HS-5 (cell line): ENCODE measurements around the gene KCNK15.

ENCODE experiments used
- DNase-seq: peaks from one replicate; pipeline ENCODE4 v3.0.0-alpha.2; 2012; ENCODE audit warnings: low read depth

The KCNK15 gene

DNA sequence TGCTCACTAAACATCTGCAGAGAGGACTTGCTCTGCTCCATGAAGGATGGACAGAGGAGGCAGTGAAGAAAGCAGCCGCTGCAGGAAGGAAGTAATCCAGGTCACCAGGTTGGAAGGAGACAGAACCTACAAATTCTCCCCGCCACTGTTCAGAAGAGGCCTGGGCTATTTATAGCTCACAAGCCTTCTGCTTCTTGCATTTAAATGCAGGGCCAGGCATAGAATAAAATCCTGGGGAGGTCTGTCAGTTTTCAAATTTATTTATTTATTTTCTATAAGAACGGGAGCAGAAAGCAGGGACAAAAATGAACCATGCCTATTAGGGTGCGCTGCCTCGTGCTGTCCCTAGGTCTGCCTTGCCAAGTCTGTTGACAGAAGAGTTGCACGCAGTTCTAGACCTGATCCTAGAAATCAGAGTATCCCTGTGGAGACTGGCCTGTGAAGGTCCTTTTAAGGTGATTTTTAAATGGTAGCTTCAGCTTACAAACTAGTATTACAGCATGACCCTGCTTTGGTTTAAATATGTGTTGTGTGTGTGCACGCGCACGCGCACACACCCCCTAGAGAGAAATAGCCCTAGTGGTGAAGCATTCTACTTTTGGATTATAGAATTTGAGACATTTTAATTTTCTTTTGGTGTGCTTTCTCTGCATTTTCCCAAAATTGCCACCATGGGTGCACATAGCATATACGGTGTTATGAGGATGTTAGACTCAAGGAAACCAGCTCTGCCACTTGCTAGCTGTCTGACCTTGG lies 45.2 kb downstream of the KCNK15 start:
- no peak for DNase-seq

DNA sequence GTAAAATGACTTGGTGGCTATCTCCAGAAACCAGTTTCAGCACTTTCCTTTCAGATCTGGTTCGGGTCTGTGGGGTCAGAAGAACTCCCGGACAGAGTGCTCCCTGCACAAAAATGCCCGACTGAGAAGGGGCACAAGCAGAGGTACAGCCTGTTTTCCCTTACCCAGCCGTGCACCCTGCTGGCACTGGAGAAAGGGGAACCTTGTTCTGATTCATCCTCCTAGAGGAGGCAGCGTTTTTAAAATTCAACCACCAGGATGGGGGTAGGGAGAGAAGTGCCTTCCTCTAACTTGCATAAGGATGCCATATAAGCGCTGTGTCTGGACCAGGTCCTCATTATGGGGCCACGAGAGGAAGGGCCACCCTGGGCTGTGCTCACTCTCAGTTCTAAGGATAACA lies 47.1 kb downstream of the KCNK15 start:
- no peak for DNase-seq

DNA sequence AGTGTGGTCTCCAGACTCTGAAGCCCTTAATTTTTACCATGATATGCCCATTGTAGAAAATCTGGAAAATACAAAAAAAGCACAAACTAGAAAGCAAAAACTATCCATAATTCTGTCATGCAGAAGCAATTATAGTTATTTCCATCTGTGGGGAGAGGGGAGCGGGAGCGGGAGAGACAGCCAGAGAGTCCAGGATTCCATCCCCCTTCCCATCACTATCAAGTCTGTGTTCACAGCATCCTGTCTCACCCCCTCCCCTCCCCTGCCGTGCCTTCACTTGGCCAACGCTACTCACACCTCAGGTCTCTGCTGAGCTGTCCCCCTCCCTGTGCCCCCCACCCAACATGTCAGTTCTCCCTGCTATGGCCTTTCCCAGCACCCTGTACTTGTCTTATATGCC lies 50.2 kb downstream of the KCNK15 start:
- DNase-seq: no peak

DNA sequence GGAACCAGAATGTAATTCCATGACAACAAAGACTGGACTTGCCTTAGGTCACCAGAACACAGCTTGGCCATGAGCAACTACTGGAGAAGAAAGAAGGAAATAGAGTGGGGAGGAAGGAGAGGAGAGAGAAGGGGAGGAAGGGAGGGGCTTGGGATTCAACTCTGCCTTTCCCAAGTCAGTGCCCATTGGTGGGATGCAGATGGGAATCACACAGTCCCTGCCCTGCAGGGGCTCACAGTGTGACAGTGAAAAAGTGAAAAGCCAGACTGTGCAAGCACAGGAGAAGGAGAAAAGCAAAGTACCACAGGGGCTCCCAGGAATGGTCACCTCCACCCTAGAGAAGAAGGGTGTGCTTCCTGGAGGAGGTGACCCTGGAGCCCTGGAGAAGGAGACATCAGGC lies 50.6 kb downstream of the KCNK15 start:
- DNase-seq: no peak

DNA sequence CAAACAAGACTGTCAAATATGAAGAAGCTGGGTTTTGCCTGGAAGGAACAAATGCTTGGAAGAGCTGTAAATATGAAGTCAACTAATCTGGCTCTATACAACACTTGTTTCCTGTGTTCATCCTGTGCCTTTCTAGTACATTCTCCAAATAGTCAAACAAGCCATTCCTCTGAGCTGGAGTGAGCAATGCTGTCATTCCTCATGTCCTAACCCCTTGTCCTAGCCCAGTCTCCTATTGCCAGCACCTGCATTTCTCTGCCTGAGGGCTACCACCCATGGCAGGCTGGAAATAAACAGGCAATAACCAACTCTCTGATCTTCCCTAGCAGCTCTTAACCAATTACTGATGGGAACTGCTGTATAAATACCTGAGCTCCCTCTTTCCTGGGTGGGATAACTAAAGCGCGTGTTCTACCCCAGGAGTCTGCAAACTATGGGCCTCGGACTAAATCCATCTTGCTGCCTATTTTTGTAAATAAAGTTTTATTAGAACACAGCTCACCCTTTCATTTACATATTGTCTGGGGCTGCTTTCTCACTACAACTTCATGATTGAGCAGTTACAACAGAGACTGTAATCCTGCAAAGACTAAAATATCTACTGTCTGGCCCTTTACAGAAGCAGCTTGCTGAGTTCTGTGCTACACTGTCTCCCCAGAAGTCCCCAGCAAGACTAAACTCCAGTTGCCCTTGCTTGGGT lies 51.2 kb downstream of the KCNK15 start:
- DNase-seq: no peak

DNA sequence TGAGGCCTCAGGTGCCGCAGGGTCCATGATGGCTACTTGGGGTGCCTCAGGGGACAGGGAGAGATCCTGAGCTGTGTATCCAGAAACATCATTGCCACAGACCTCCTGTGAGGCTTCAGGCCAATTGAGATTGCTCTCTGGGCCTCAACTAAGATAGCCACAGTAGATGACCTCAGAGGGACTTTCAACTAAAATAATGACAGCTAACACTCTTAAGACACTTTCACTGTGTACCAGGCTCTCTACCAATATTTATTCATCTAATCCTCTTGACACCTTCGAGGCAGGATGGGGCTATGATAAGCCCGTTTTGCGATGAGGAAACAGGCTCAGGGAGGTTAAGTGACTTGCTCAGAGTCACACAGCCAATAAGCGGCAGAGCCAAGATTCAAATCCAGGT lies 54.0 kb downstream of the KCNK15 start:
- DNase-seq: no peak

DNA sequence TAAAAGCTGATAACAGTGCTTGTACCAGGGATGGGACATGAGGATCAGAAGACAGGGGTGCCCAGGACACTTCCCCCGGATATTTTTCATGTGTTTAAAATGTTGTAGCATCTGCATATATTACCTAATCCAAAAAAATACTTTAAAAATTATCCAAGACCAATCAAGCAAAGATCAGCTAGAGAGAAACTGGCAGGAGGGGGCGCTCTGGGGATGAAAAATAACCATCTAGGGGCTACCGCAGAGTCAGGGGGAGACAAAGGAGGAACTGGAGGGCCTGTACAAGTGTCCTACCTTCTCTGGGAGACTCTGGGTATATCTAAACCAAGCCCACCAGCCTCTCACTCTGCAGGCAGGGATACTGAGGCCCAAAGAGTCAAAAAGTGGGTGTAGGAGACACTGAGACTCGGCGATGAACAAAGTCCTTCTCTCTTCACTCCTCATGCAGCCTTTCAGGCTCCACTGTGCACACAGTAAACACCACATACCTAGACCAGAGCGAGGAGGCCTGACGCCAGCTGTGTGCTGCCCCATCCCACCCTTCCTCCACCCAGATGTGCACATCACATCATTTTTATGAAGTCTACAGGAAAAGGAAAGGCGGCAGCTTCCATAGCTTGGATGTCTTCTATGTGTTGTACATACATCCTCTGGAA lies 54.9 kb downstream of the KCNK15 start:
- no peak for DNase-seq
